ENCODE measurements around the gene CNTNAP1. TPM values are rescaled to one million over a fixed set of nuclear protein-coding genes. Genes with fewer than 3 reads are reported as not detected.
A peak's percentile ranks its signal among the peaks of the same experiment; 100 is the strongest.

The CNTNAP1 gene
- total RNA-seq, 1 donor from 2014 or later, result 44.8 TPM

DNA sequence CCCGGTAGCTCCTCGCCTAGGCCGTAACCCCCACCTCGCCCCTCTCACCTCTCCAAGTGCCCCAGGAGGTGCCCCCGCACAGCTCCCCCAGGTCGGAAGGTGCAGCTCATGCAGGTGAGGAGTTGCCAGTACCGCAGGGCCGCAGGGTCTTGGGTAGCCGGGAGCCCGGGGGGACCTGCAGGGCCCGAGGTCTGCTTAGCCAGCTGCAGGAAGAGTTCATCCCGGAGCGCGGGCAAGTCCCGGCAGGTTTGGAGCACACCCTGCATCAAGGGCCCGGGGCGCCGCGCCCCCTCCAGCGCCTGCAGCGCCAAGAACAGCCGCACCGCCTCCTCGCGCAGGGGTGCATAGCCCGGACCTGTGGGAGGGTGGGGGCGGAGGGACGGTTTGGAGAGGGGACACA is 10.3 kb upstream of the CNTNAP1 start:
- no peak for DNase-seq
- Mint-ChIP-seq H3K9me3 (ENCODE audit: unreplicated experiment) (peaks cover 5% of the 10 kb centered on the region), H3K4me3 (ENCODE audit: unreplicated experiment) (peak overlapping the region; percentile 74), H3K36me3 (ENCODE audit: unreplicated experiment) (no peaks in the 10 kb centered on the region), H3K27me3 (ENCODE audit: unreplicated experiment) (peaks cover 21% of the 10 kb centered on the region), H3K27ac (ENCODE audit: unreplicated experiment) (no peak overlapping the region), H3K4me1 (ENCODE audit: low read depth, unreplicated experiment) (peaks cover 6% of the 10 kb centered on the region)
- TF ChIP-seq, protein P1, sequence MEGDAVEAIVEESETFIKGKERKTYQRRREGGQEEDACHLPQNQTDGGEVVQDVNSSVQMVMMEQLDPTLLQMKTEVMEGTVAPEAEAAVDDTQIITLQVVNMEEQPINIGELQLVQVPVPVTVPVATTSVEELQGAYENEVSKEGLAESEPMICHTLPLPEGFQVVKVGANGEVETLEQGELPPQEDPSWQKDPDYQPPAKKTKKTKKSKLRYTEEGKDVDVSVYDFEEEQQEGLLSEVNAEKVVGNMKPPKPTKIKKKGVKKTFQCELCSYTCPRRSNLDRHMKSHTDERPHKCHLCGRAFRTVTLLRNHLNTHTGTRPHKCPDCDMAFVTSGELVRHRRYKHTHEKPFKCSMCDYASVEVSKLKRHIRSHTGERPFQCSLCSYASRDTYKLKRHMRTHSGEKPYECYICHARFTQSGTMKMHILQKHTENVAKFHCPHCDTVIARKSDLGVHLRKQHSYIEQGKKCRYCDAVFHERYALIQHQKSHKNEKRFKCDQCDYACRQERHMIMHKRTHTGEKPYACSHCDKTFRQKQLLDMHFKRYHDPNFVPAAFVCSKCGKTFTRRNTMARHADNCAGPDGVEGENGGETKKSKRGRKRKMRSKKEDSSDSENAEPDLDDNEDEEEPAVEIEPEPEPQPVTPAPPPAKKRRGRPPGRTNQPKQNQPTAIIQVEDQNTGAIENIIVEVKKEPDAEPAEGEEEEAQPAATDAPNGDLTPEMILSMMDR (IDR thresholded peaks at IDR 0.05; ENCODE audit: partially characterized antibody, unreplicated experiment), result no peak

DNA sequence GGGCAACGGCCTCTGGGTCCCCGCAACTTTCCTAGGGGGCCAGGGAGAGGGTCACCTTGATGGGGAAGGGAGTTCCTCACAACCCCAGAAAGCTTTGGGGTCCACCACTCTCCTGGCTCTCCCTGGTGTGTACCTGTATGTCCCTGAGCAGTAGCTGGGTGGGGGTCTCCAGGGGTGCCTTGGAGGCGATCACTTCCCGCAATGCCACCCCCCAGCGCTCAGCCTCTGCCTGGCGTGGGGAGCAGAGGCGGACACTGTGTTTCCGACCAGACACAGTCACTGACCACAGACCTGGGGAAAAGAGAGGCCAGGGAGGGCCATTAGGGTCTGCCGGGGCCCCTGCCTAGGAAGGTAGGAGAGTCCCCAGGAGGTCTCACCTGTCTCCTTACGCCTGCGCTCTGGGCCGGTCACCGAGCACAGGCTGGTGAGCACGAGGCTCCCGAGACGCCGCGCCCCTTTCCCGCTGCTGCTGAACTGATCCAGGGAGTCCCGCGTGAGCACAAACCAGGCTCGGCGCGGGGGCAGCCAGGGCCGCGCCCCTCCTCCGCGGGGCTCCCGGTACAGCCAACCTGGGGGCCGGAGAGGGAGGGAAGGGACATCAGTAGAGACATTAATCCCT is 9.0 kb upstream of the CNTNAP1 start:
- Mint-ChIP-seq H3K27me3 (ENCODE audit: unreplicated experiment) (peaks cover 22% of the 10 kb centered on the region), H3K4me1 (ENCODE audit: low read depth, unreplicated experiment) (peaks cover 8% of the 10 kb centered on the region), H3K9me3 (ENCODE audit: unreplicated experiment) (peaks cover 7% of the 10 kb centered on the region), H3K27ac (ENCODE audit: unreplicated experiment) (no peak overlapping the region), H3K4me3 (ENCODE audit: unreplicated experiment) (no peak overlapping the region), H3K36me3 (ENCODE audit: unreplicated experiment) (no peaks in the 10 kb centered on the region)
- no peak for DNase-seq
- TF ChIP-seq, protein P1 (IDR thresholded peaks at IDR 0.05; ENCODE audit: partially characterized antibody, unreplicated experiment), result no peak

DNA sequence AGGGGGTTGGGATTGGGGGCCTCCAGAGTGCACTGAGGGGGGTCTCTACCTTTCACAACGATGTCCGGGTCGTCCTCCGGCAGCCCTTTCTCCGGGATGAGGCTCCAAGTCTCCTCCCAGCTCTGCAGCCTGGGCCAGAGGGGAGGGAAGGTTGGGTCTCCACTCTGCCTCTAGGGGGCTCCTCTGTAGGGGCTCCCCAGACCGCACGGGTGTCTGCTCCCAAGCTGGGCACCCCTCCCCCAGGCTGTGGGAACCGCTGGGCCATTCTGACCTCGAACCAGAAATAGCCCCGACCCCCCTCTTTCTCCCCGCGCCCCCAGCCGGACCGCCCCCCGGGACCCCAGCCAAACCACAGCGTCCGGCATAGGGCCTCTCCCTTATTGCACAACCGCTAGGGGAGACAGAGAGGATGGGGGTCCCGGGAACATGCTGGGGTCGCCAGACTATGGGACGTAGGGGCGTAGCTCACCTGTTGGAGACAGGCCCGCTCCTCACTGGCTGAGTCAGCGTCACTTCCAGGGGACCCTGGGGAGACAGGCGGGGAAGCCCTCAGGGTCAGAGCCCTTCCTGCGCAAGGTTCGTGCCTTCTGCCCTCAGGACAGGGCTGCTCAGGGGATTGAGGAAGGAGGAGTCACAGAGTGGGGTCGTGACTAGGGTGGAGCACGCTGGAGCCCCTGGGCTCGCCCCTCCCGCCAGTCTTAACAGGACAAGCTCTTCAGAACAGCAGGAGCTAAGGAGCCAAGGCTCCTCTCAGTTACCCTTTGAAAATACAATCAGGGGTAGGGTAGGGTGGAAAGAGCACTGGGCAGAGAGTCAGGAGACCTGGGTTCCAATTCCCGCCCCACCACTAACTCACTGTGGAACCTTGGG is 8.2 kb upstream of the CNTNAP1 start:
- Mint-ChIP-seq H3K27me3 (ENCODE audit: unreplicated experiment) (peaks cover 22% of the 10 kb centered on the region), H3K4me3 (ENCODE audit: unreplicated experiment) (peak overlapping the region; percentile 82), H3K4me1 (ENCODE audit: low read depth, unreplicated experiment) (peaks cover 10% of the 10 kb centered on the region), H3K27ac (ENCODE audit: unreplicated experiment) (no peak overlapping the region), H3K9me3 (ENCODE audit: unreplicated experiment) (peaks cover 10% of the 10 kb centered on the region), H3K36me3 (ENCODE audit: unreplicated experiment) (no peaks in the 10 kb centered on the region)
- peak; percentile 59 for DNase-seq
- TF ChIP-seq, protein P1 (IDR thresholded peaks at IDR 0.05; ENCODE audit: partially characterized antibody, unreplicated experiment), result peak; percentile 67

DNA sequence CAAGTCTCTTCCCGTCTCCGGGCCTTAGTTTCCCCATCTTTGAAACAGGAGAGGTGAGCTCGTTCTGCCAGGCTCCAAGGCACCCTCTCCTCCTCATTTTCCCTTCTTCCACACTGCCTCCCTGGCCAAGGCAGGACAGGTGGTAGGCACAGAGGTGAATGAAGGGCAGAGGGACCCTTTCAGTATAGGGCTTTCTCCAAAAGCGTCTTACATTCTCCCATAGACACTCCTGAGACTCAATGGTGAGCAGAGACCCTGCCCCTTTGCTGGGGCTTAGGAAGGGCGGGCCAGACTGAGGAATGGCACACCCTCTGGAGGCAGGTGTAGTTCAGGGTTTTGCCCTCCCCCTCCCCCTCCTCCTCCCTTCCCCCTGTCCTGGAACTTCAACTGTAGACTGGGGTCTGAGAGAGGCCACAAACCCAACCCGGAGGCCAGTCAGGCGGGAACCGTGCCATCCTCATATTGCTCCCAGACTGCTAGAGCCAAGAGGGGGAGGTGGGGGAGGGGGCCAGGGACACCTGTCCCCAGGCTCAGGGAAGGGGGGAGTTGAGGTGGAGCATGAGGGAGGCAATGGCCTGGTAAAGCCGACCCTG is 7.5 kb upstream of the CNTNAP1 start:
- DNase-seq, result no peak
- peaks cover 19% of the 10 kb centered on the region for H3K27me3 Mint-ChIP-seq (ENCODE audit: unreplicated experiment)
- TF ChIP-seq, protein P1 (IDR thresholded peaks at IDR 0.05; ENCODE audit: partially characterized antibody, unreplicated experiment), result no peak
- H3K4me3 Mint-ChIP-seq (ENCODE audit: unreplicated experiment), result peak overlapping the region; percentile 82
- peaks cover 10% of the 10 kb centered on the region for H3K9me3 Mint-ChIP-seq (ENCODE audit: unreplicated experiment)
- H3K4me1 Mint-ChIP-seq (ENCODE audit: low read depth, unreplicated experiment), result peaks cover 10% of the 10 kb centered on the region
- H3K36me3 Mint-ChIP-seq (ENCODE audit: unreplicated experiment), result no peaks in the 10 kb centered on the region
- H3K27ac Mint-ChIP-seq (ENCODE audit: unreplicated experiment), result no peak overlapping the region
